ENCODE data around the gene SORCS1. TPM values are rescaled to one million over a fixed set of nuclear protein-coding genes. Genes with fewer than 3 reads are reported as not detected.
A peak's percentile ranks its signal among the peaks of the same experiment; 100 is the strongest.

SORCS1 gene
- total RNA-seq, 1 donor from 2014 or later: 11.1 TPM

GRCh38 chr10:107072786-107073185 lies 91.7 kb downstream of the SORCS1 start:
- H3K9me3 ChIP-seq (ENCODE audit: low read depth): no peaks in the 10 kb centered on the region
- H2AFZ ChIP-seq (replicated peaks): no peak overlapping the region
- DNase-seq (ENCODE audit: low spot score): peak; percentile 46
- no peaks in the 10 kb centered on the region for H3K79me2 ChIP-seq (ENCODE audit: low read depth)
- Mint-ChIP-seq H3K9me3 (no peaks in the 10 kb centered on the region), H3K4me1 (peaks cover 13% of the 10 kb centered on the region), H3K36me3 (no peaks in the 10 kb centered on the region), H3K4me3 (no peak overlapping the region), H3K27me3 (ENCODE audit: insufficient read depth, low read depth) (no peaks in the 10 kb centered on the region), H3K27ac (no peak overlapping the region)
- peaks cover 23% of the 10 kb centered on the region for H3K4me1 ChIP-seq
- no peaks in the 10 kb centered on the region for H3K27me3 ChIP-seq
- H3K4me3 ChIP-seq: no peak overlapping the region
- H3K27ac ChIP-seq: no peak overlapping the region
- H3K36me3 ChIP-seq: no peaks in the 10 kb centered on the region
- H4K20me1 ChIP-seq (ENCODE audit: low read depth): no peaks in the 10 kb centered on the region
- H3K4me2 ChIP-seq: peak overlapping the region; percentile 71
- H3F3A ChIP-seq (ENCODE audit: low read depth): no peaks in the 10 kb centered on the region
- no peak for TF ChIP-seq EZH2phosphoT487 (IDR thresholded peaks at IDR 0.05)
- H3K9ac ChIP-seq: no peak overlapping the region

GRCh38 chr10:107072028-107072427 lies 92.5 kb downstream of the SORCS1 start:
- Mint-ChIP-seq H3K4me3 (no peak overlapping the region), H3K27me3 (ENCODE audit: insufficient read depth, low read depth) (no peaks in the 10 kb centered on the region), H3K36me3 (no peaks in the 10 kb centered on the region), H3K27ac (no peak overlapping the region), H3K9me3 (no peaks in the 10 kb centered on the region), H3K4me1 (peaks cover 13% of the 10 kb centered on the region)
- no peak overlapping the region for H3K4me2 ChIP-seq
- H3K36me3 ChIP-seq: no peaks in the 10 kb centered on the region
- TF ChIP-seq, protein P1, sequence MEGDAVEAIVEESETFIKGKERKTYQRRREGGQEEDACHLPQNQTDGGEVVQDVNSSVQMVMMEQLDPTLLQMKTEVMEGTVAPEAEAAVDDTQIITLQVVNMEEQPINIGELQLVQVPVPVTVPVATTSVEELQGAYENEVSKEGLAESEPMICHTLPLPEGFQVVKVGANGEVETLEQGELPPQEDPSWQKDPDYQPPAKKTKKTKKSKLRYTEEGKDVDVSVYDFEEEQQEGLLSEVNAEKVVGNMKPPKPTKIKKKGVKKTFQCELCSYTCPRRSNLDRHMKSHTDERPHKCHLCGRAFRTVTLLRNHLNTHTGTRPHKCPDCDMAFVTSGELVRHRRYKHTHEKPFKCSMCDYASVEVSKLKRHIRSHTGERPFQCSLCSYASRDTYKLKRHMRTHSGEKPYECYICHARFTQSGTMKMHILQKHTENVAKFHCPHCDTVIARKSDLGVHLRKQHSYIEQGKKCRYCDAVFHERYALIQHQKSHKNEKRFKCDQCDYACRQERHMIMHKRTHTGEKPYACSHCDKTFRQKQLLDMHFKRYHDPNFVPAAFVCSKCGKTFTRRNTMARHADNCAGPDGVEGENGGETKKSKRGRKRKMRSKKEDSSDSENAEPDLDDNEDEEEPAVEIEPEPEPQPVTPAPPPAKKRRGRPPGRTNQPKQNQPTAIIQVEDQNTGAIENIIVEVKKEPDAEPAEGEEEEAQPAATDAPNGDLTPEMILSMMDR (IDR thresholded peaks at IDR 0.05): no peak
- no peak for TF ChIP-seq EZH2 (IDR thresholded peaks at IDR 0.05)
- no peak for TF ChIP-seq EZH2phosphoT487 (IDR thresholded peaks at IDR 0.05)
- DNase-seq (ENCODE audit: low spot score): no peak
- H3K4me3 ChIP-seq: no peak overlapping the region
- H3K4me1 ChIP-seq: peaks cover 23% of the 10 kb centered on the region
- no peaks in the 10 kb centered on the region for H3K79me2 ChIP-seq (ENCODE audit: low read depth)
- no peak overlapping the region for H3K27ac ChIP-seq
- H3F3A ChIP-seq (ENCODE audit: low read depth): no peaks in the 10 kb centered on the region
- H3K9me3 ChIP-seq (ENCODE audit: low read depth): no peaks in the 10 kb centered on the region
- H3K9ac ChIP-seq: no peak overlapping the region
- H3K27me3 ChIP-seq: no peaks in the 10 kb centered on the region
- no peaks in the 10 kb centered on the region for H4K20me1 ChIP-seq (ENCODE audit: low read depth)
- peak overlapping the region; percentile 50 for H2AFZ ChIP-seq (replicated peaks)

GRCh38 chr10:107071301-107071700 lies 93.2 kb downstream of the SORCS1 start:
- peaks cover 13% of the 10 kb centered on the region for H3K4me1 Mint-ChIP-seq
- H3K4me3 Mint-ChIP-seq: no peak overlapping the region
- H3K36me3 ChIP-seq: no peaks in the 10 kb centered on the region
- no peak for DNase-seq (ENCODE audit: low spot score)
- H3K27ac ChIP-seq: no peak overlapping the region
- H3K4me1 ChIP-seq: peaks cover 23% of the 10 kb centered on the region
- no peak overlapping the region for H3K27ac Mint-ChIP-seq
- H3K27me3 ChIP-seq: no peaks in the 10 kb centered on the region
- H2AFZ ChIP-seq (replicated peaks): no peak overlapping the region
- TF ChIP-seq EZH2phosphoT487 (IDR thresholded peaks at IDR 0.05) (no peak), EZH2 (IDR thresholded peaks at IDR 0.05) (no peak)
- TF ChIP-seq, protein P1 (IDR thresholded peaks at IDR 0.05): no peak
- H4K20me1 ChIP-seq (ENCODE audit: low read depth): no peaks in the 10 kb centered on the region
- H3F3A ChIP-seq (ENCODE audit: low read depth): no peaks in the 10 kb centered on the region
- no peaks in the 10 kb centered on the region for H3K9me3 Mint-ChIP-seq
- H3K4me3 ChIP-seq: no peak overlapping the region
- no peaks in the 10 kb centered on the region for H3K79me2 ChIP-seq (ENCODE audit: low read depth)
- no peaks in the 10 kb centered on the region for H3K27me3 Mint-ChIP-seq (ENCODE audit: insufficient read depth, low read depth)
- no peak overlapping the region for H3K9ac ChIP-seq
- no peak overlapping the region for H3K4me2 ChIP-seq
- H3K9me3 ChIP-seq (ENCODE audit: low read depth): no peaks in the 10 kb centered on the region
- no peaks in the 10 kb centered on the region for H3K36me3 Mint-ChIP-seq

DNA sequence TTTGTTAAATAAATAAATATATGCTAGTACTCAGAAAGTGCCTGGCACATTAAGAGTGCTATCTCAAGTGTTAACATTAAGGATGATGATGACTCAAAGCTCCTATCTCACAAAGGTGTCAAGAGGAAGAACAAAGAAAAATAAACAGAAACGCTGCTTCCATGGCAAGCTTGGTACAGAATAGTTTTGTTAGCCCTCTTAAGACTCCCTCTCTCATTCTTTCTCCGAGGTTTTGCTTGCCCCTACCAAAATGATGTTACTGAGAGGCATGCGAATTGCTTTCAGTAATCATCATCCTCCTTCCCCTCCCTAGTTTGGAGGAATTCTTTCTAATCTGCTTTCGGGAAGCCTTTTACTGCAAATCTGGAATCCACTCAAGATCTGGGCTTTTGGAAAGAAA lies 96.7 kb downstream of the SORCS1 start:
- H3K27me3 ChIP-seq: no peaks in the 10 kb centered on the region
- Mint-ChIP-seq H3K4me3 (no peak overlapping the region), H3K9me3 (no peaks in the 10 kb centered on the region), H3K36me3 (no peaks in the 10 kb centered on the region), H3K4me1 (peaks cover 13% of the 10 kb centered on the region), H3K27me3 (ENCODE audit: insufficient read depth, low read depth) (no peaks in the 10 kb centered on the region), H3K27ac (no peak overlapping the region)
- no peak overlapping the region for H3K27ac ChIP-seq
- no peak overlapping the region for H2AFZ ChIP-seq (replicated peaks)
- peaks cover 20% of the 10 kb centered on the region for H3K4me1 ChIP-seq
- H3K9me3 ChIP-seq (ENCODE audit: low read depth): no peaks in the 10 kb centered on the region
- TF ChIP-seq EZH2 (IDR thresholded peaks at IDR 0.05) (no peak), EZH2phosphoT487 (IDR thresholded peaks at IDR 0.05) (no peak)
- TF ChIP-seq, protein P1 (IDR thresholded peaks at IDR 0.05): no peak
- H4K20me1 ChIP-seq (ENCODE audit: low read depth): no peaks in the 10 kb centered on the region
- no peak overlapping the region for H3K4me3 ChIP-seq
- DNase-seq (ENCODE audit: low spot score): no peak
- no peaks in the 10 kb centered on the region for H3F3A ChIP-seq (ENCODE audit: low read depth)
- H3K9ac ChIP-seq: no peak overlapping the region
- no peaks in the 10 kb centered on the region for H3K79me2 ChIP-seq (ENCODE audit: low read depth)
- no peak overlapping the region for H3K4me2 ChIP-seq
- H3K36me3 ChIP-seq: no peaks in the 10 kb centered on the region

All from neural progenitor cell (in vitro differentiated cells).